Mucosa of descending colon (tissue), 3 donors: ENCODE results near the gene WDR70. TPM values are rescaled to one million over a fixed set of nuclear protein-coding genes. Genes with fewer than 3 reads are reported as not detected.
"Not testable (repeated sequence)": the region's sequence is repeated elsewhere in the genome, so short reads cannot be mapped to it uniquely, and the experiment has no call there.

ENCODE experiments used
- ATAC-seq: fragments of 200-7000 bp; cut with Tn5 transposase; one replicate; pipeline ENCODE4 v1.9.1; 2020; ENCODE audit warnings: mild to moderate bottlenecking, moderate library complexity
- DNase-seq, 3 donors: peaks; one replicate each; pipeline ENCODE4 v3.0.0-alpha.2; 2020
- H3K36me3 ChIP-seq: fragments of 200-600 bp; one replicate; pipeline ENCODE4 v1.8.0; 2021; ENCODE audit warnings: low read depth, mild to moderate bottlenecking
- H3K4me1 ChIP-seq: fragments of 200-600 bp; one replicate; pipeline ENCODE4 v1.8.0; 2021; ENCODE audit warnings: low read depth, mild to moderate bottlenecking
- H3K4me3 ChIP-seq: fragments of 200-600 bp; one replicate; pipeline ENCODE4 v1.8.0; 2021; ENCODE audit warnings: mild to moderate bottlenecking
- H3K9me3 ChIP-seq: fragments of 200-600 bp; one replicate; pipeline ENCODE4 v1.8.0; 2021; ENCODE audit warnings: mild to moderate bottlenecking
- intact Hi-C, 2 donors: fragments of 100-400 bp; cut with DNase I in 1 of 2; cut with micrococcal nuclease in 1 of 2; formaldehyde crosslinking; loops; one replicate each; pipeline versions ENCODE4 v1.11.0 to v1.11.1; 2022; cut with DNase I, micrococcal nuclease
- total RNA-seq, 3 donors: library from RNA; stranded (reverse); fragmentation: NEBNext Ultra II Directional in 2 of 3; extraction: Animal tissue kit (Norgen Biotek cat#: 25700) in 2 of 3; gene quantifications; one replicate each; pipeline versions ENCODE4 v1.2.1 to v1.2.4, GENCODE V29; 2021 to 2023
- TF ChIP-seq, protein P1 (sequence below): fragments of 200-600 bp; IDR thresholded peaks from one replicate; pipeline ENCODE4 v1.8.0; 2022; ENCODE audit warnings: antibody characterized with exemption, mild to moderate bottlenecking
- donor health status: DM: no; HTN: no; CAD: no; lungs with moderate emphysema.
- donor health status: DM: no; HTN: no; CAD: no.
- donor health status: DM: no; HTN: yes; CAD: no.

The WDR70 gene
- total RNA-seq, 3 donors from 2014 or later, result 19.5 to 42.5 (median 38.0) TPM

GRCh38 chr5:37437711-37438110 is 58.6 kb downstream of the WDR70 start:
- H3K4me1 ChIP-seq, result no peaks in the 10 kb centered on the region
- DNase-seq, result no peak
- TF ChIP-seq, protein P1, sequence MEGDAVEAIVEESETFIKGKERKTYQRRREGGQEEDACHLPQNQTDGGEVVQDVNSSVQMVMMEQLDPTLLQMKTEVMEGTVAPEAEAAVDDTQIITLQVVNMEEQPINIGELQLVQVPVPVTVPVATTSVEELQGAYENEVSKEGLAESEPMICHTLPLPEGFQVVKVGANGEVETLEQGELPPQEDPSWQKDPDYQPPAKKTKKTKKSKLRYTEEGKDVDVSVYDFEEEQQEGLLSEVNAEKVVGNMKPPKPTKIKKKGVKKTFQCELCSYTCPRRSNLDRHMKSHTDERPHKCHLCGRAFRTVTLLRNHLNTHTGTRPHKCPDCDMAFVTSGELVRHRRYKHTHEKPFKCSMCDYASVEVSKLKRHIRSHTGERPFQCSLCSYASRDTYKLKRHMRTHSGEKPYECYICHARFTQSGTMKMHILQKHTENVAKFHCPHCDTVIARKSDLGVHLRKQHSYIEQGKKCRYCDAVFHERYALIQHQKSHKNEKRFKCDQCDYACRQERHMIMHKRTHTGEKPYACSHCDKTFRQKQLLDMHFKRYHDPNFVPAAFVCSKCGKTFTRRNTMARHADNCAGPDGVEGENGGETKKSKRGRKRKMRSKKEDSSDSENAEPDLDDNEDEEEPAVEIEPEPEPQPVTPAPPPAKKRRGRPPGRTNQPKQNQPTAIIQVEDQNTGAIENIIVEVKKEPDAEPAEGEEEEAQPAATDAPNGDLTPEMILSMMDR, result no peak
- H3K4me3 ChIP-seq, result no peak overlapping the region
- intact Hi-C loops, result no loop called here
- no peaks in the 10 kb centered on the region for H3K9me3 ChIP-seq
- no peaks in the 10 kb centered on the region for H3K36me3 ChIP-seq
- ATAC-seq, result no peak

DNA sequence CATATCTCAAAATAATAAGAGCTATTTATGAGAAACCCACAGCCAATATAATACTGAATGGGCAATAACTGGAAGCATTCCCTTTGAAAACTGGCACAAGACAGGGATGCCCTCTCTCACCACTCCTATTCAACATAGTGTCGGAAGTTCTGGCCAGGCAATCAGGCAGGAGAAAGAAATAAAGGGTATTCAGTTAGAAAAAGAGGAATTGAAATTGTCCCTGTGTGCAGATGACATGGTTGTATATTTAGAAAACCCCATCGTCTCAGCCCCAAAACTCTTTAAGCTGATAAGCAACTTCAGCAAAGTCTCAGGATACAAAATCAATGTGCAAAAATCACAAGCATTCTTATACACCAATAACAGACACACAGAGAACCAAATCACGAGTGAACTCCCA is 66.7 kb downstream of the WDR70 start:
- ATAC-seq, intact Hi-C loops: not testable (repeated sequence)

GRCh38 chr5:37448941-37449340 is 69.8 kb downstream of the WDR70 start:
- TF ChIP-seq, protein P1, result no peak
- Histone ChIP-seq H3K4me3 (no peak overlapping the region), H3K9me3 (no peaks in the 10 kb centered on the region), H3K4me1 (no peaks in the 10 kb centered on the region), H3K36me3 (peaks cover 4% of the 10 kb centered on the region)
- ATAC-seq (no peak), DNase-seq (no peak)
- intact Hi-C loops, result no loop called here

More for the DNA sequence above, 66.7 kb downstream of the WDR70 start:
- H3K36me3 ChIP-seq, DNase-seq, H3K4me1 ChIP-seq, H3K9me3 ChIP-seq, H3K4me3 ChIP-seq: not testable (repeated sequence)

GRCh38 chr5:37451991-37452390 is 72.9 kb downstream of the WDR70 start:
- intact Hi-C loops, H3K36me3 ChIP-seq, H3K4me3 ChIP-seq, H3K4me1 ChIP-seq, DNase-seq, H3K9me3 ChIP-seq, ATAC-seq: not testable (repeated sequence)

DNA sequence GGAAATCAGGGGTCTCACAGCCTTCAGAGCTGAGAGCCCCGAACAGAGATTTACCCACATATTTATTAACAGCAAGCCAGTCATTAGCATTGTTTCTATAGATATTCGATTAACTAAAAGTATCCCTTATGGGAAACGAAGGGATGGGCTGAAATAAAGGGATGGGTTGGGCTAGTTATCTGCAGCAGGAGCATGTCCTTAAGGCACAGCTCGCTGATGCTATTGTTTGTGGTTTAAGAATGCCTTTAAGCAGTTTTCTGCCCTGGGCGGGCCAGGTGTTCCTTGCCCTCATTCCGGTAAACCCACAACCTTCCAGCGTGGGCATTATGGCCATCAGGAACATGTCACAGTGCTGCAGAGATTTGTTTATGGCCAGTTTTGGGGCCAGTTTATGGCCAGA is 74.1 kb downstream of the WDR70 start:
- intact Hi-C loops, H3K4me1 ChIP-seq, H3K9me3 ChIP-seq, H3K4me3 ChIP-seq, H3K36me3 ChIP-seq, DNase-seq, ATAC-seq: not testable (repeated sequence)

DNA sequence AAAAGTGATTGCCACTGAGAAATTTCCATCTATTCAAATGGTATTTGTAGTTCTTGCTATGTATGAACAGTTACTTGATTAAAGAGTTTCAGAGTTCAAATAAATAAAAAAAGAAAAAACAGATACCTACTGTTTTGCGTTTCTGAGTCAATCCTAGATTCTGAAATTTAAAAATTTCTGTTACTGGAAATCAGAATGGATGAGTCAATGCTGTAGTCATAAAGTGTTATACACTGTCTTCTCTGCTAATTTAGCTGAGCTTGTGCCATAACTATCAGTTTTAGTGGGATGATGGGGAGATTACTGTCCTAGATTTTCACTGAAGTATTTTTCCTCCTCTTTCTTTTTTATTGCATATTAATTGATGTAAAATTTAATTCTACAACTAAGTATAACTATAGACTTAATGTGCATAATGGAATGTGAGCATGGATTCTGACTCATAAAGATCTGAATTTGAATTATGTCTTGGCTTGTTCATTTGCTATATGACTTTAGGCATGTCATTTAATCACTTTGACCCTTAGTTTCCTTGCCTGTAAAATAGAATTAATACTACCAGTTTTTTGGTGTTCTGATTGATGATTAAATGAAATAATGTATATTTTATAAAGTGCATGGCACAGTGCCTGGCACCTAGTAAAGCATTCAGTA is 75.4 kb downstream of the WDR70 start:
- H3K4me3 ChIP-seq, intact Hi-C loops, ATAC-seq, H3K36me3 ChIP-seq, H3K4me1 ChIP-seq, H3K9me3 ChIP-seq, DNase-seq: not testable (repeated sequence)

GRCh38 chr5:37463191-37464051 is 84.3 kb downstream of the WDR70 start:
- H3K4me1 ChIP-seq, H3K9me3 ChIP-seq, H3K4me3 ChIP-seq, DNase-seq, intact Hi-C loops, H3K36me3 ChIP-seq: not testable (repeated sequence)
- ATAC-seq, result peak; percentile 30

DNA sequence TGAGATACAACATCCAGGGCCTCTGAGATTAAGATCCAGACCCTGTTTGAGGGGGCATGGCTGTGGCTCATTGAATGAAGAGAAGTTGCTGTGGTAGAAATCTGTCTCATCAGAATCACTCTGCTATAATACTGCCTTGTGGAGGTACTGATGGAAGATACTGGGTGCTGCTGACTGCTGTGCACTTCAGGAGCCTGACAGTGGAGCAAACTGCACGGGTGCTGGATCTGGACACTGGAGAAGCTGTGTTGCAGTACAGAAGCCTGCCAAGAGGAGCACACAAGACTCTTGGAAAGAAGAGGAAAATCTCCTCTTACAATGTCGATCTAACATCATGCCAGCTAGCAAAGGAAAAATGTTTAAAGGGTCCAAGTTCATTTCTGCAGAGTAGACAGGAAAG is 85.5 kb downstream of the WDR70 start:
- H3K36me3 ChIP-seq, intact Hi-C loops, H3K9me3 ChIP-seq, H3K4me3 ChIP-seq, DNase-seq, ATAC-seq, H3K4me1 ChIP-seq: not testable (repeated sequence)

DNA sequence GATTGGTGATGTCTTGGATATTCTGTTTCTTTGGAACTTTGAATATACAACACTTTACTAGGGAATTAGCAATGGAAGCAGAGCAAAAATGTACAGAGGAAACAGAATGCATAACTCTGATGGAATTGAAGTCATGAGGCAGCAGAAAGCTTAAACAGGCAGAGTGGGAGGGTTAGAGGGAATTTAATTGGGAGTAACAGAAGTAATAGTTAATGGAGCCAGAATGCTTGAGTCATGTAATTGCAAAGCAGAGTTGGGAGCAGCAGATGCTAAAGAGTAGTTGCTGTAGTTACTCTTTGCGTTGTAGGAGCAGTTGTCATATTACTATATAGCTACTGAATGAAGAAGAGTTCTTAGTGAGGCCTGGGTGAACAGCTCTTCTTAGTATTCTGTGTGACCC is 90.3 kb downstream of the WDR70 start:
- H3K36me3 ChIP-seq, H3K9me3 ChIP-seq, H3K4me1 ChIP-seq, ATAC-seq, H3K4me3 ChIP-seq, intact Hi-C loops, DNase-seq: not testable (repeated sequence)
